GM20431 (cell line): ENCODE measurements around the gene KMT2C.
"Not testable (repeated sequence)": the region's sequence is repeated elsewhere in the genome, so short reads cannot be mapped to it uniquely, and the experiment has no call there.

Experiments used
- in situ Hi-C: fragments of 300-500 bp; cut with MseI, MboI; formaldehyde crosslinking; loops from one replicate; pipeline ENCODE4 v1.15.0; 2020; ENCODE audit warnings: low sequenced_read_pairs; ENCODE audit not compliant: unreplicated experiment

The KMT2C gene

DNA sequence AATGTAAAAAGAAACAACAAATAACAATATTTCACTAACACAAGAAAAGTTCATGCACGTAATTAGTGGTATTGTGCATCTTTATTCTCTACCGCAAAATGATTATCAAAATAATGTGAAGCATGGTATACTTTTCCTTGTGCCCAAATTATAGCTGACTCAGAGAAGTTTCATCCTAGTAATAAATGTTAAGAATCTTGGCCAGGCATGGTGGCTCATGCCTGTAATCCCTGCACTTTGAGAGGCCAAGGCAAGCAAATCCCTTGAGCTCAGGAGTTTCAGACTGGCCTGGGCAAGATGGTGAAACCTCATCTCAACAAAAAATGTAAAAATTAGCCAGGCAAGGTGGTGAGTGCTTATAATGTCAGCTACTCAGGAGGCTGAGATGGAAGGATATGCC, 105.0 kb downstream of the KMT2C start:
- in situ Hi-C loops, result loop anchor here (25.0 kb wide), 1 partner anchor 381 kb away; no protein-coding TSS in a partner anchor

GRCh38 chr7:152329469-152329868, 106.3 kb downstream of the KMT2C start:
- in situ Hi-C loops, result loop anchor here (25.0 kb wide), 1 partner anchor 383 kb away; no protein-coding TSS in a partner anchor

GRCh38 chr7:152328234-152328633, 107.6 kb downstream of the KMT2C start:
- in situ Hi-C loops, result loop anchor here (25.0 kb wide), 1 partner anchor 384 kb away; no protein-coding TSS in a partner anchor

DNA sequence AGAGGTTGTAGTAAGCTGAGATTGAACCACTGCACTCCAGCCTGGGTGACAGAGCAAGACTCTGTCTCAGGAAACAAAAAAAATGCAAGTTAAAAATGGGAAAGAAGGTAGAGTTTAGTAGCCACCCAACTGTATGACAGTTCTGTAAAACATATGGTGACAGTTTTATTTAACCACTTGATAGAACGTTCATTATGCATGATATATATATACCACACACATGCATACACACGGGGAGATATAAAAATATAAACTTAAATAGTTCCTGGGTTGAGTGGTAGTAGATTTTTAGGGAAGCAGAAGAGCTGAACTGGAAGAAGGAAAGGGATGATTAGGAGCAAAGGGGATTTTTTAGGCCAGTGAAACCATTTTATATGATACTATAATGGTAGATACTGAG, 120.0 kb downstream of the KMT2C start:
- in situ Hi-C loops, result no loop called here

DNA sequence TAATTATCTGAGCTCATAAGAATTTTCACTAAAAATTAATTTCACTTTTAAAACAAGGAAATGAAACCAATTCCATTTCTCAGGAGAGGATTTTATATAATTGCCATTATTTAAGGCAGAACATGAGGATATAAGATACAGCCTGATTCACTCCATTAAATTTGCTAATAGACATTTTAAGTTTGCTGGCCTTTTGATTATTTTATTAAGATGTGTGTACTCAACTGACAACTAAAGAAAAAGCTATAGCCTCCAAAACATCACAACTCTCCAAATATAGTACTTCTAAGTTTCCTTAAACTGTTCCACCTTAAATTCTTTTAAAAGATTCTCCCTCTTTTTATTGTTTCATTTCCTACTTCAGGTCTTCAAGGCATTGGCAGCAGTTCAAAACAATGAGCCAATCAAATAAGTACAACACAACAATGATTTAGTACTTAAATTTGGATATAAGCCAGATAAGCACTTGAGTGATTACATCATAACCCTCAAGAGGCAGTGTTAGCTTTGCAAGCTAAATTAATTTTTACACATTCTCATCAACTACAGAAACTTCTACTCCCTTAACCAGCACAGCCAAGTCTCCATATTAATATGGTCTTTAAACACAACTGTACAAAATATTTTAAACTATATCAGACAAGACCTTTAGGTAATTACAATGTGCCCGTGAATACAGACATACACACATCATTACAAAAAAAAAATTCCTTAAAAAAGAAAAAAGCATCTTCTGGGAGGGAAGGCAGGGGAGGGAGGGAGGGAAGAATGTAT, 121.8 kb downstream of the KMT2C start:
- in situ Hi-C loops, result no loop called here

- in situ Hi-C loops, result no loop called here
Measured at GRCh38 chr7:152313217-152313616, 122.6 kb downstream of the KMT2C start.

DNA sequence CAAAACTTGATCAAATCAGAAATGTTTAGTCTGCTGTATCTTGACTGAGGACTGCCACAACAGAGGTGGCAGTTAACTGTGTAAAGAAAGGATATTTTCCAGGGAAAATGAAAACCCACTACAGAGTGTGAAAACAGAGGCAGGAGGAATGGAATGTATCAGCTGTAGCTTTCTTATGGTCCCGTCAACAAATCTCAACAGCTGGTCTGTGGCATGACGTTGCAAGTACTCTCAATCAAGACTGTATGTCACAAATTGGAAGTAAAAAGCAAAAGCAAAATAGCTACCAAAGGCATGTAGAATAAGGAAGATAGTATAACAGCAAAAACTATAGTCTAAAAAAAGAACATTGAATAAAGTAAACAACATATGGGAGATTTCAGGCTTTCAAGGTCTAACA, 123.5 kb downstream of the KMT2C start:
- in situ Hi-C loops, result no loop called here

- in situ Hi-C loops, result no loop called here
Measured at GRCh38 chr7:152307902-152308301, 127.9 kb downstream of the KMT2C start.

DNA sequence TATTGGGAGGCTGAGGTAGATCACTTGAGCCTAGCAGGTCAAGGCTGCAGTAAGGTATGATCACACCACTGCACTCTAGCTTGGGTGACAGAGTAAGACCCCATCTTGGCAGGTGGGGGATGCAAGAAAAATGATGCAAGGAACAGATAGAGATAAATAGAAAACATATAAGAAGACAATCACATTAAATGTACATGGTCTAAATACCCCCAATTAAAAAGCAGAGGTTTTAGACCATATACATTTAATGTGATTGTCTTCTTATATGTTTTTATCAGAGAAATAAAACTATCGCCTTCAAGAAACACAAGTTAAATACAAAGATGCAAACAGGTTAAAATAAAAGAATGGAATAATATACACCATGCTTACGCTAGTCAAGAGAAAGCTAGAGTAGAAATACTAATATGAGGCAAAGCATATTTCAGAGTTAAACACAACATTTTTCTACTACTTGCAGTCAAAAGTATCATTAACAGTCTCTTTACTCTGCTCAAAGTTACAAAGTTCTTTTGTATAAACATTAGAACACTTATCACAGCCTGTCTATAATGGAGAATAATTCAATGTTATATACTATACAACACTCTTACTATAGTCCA, 136.2 kb downstream of the KMT2C start:
- in situ Hi-C loops, result not testable (repeated sequence)

DNA sequence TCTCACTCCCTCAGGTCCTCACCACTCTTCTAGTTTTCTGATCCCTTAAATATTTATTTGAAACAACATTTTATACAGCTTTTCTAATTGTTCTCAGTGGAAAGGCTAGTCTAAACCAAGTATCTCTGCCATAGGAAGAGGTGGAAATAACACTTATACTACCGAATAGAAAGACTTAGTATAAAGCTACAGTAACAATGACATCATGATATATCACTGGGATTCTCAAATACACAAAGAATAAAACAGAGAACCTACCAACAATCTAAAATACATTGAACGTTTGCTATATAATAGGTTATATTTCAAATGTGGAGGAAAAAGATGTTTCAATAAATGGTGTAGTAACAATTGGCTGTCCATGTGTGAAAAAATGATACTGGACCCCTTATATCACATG, 142.9 kb downstream of the KMT2C start:
- in situ Hi-C loops, result no loop called here

- in situ Hi-C loops, result not testable (repeated sequence)
Measured at GRCh38 chr7:152286972-152287371, 148.8 kb downstream of the KMT2C start.

DNA sequence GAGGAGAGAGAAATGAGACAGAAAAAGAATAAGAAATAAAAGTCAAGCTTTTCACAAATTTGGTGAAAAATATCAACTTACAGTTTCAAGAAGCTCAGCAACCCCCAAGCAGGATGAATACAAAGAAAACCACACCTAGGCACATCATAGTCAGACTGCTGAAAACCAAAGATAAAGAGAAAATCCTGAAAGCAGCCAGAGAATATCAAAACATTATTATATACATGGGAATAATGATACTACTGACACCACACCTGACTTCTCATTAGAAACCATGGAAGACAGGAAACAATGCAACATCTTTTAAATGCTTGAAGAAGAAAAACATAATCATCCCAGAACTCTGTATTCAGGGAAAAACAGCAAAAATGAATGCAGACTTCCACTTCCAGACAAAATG, 149.6 kb downstream of the KMT2C start:
- in situ Hi-C loops, result not testable (repeated sequence)

GRCh38 chr7:152284998-152285397, 150.8 kb downstream of the KMT2C start:
- in situ Hi-C loops, result not testable (repeated sequence)

DNA sequence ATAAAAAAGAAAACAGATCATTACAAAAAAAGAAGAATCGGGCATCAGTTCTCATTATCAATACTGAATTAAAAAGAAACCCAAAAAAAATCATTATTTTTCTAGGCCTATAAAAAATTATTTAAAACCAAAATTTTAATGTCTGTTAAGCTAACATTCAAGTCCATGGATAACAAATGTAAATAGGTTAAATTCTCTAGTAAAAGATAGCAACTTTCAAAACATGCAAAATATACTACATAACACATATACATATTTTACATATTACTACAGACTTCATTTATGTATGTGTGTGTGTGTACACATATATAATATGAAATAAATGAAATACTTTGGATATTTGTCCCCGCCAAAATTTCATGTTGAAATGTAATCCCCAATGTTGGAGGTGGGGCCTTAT, 158.1 kb downstream of the KMT2C start:
- in situ Hi-C loops, result not testable (repeated sequence)

GRCh38 chr7:152270427-152270826, 165.4 kb downstream of the KMT2C start:
- in situ Hi-C loops, result not testable (repeated sequence)

- in situ Hi-C loops, result not testable (repeated sequence)
Measured at GRCh38 chr7:152266859-152267258, 168.9 kb downstream of the KMT2C start.

DNA sequence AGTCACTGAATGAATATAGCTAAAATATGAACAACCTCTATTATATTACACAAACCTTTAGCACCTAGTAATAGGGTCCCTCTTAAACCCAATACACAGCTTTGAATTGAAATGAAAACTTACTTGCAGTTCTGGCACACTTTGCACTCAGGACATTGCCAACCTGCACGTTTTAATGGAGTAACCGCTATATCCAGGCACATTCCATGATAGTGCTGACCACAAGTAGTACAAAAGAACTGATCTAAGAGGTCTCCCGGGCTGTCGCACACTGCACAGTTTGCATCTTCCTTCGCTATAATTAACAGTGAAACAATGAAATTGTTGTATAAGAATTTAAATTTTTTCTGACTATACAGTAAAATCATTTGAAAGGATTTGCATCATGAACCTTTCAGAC, 170.9 kb downstream of the KMT2C start:
- in situ Hi-C loops, result not testable (repeated sequence)

DNA sequence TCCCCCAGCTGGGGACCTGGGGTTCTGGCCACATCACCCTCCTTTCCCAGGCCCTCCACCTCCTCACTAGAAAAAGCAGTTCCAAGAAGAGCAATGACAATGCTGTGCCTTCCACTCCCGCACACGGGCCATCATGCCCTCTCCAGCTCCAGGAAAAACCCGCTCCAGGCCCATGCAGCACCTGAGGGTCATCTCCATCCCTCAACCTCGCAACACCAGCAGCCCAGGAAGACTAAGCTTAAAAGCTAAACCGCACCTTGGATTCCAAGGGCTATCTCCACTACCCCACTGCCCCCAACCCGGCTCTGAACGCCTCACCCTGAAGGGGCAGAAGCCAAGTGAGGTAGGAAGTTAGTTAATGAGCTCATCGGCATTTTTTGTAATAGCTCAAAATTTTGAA, 173.7 kb downstream of the KMT2C start:
- in situ Hi-C loops, result not testable (repeated sequence)

- in situ Hi-C loops, result not testable (repeated sequence)
Measured at GRCh38 chr7:152259645-152260044, 176.2 kb downstream of the KMT2C start.

- in situ Hi-C loops, result not testable (repeated sequence)
Measured at GRCh38 chr7:152247851-152248250, 188.0 kb downstream of the KMT2C start.

DNA sequence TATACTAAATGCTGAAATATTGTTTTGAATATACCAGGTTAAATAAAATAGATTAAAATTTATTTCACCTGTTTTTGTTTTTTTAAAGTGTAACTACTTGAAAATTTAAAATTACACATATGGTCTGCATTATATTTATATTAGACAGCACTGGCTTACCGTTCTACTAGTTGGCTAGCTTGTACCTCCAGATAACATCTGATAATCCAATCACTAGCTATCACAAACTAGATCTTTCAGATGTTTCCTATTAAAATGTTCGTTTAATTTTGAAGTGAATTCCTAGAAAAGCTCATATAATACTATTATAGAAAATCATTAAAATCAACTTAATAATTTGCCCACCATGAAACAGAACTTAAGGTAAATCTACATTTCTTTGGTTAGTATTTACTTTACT, 190.4 kb downstream of the KMT2C start:
- in situ Hi-C loops, result not testable (repeated sequence)

- in situ Hi-C loops, result not testable (repeated sequence)
Measured at GRCh38 chr7:152243464-152243863, 192.3 kb downstream of the KMT2C start.
